Measurements from ENCODE around the gene STEAP4. TPM values are rescaled to one million over a fixed set of nuclear protein-coding genes. Genes with fewer than 3 reads are reported as not detected.

The STEAP4 gene
- total RNA-seq, 4 donors from 2014 or later: 5.8 to 57.4 (median 22.9) TPM

GRCh38 chr7:88233828-88234227 lies 72.9 kb downstream of the STEAP4 start:
- DNase-seq: no peak
- TF ChIP-seq, protein P1, sequence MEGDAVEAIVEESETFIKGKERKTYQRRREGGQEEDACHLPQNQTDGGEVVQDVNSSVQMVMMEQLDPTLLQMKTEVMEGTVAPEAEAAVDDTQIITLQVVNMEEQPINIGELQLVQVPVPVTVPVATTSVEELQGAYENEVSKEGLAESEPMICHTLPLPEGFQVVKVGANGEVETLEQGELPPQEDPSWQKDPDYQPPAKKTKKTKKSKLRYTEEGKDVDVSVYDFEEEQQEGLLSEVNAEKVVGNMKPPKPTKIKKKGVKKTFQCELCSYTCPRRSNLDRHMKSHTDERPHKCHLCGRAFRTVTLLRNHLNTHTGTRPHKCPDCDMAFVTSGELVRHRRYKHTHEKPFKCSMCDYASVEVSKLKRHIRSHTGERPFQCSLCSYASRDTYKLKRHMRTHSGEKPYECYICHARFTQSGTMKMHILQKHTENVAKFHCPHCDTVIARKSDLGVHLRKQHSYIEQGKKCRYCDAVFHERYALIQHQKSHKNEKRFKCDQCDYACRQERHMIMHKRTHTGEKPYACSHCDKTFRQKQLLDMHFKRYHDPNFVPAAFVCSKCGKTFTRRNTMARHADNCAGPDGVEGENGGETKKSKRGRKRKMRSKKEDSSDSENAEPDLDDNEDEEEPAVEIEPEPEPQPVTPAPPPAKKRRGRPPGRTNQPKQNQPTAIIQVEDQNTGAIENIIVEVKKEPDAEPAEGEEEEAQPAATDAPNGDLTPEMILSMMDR (IDR thresholded peaks at IDR 0.05): no peak
- no peak for TF ChIP-seq POLR2A (IDR thresholded peaks at IDR 0.05)
- no peaks in the 10 kb centered on the region for H3K27me3 ChIP-seq
- no peak overlapping the region for H3K27ac ChIP-seq
- no peaks in the 10 kb centered on the region for H3K4me1 ChIP-seq
- intact Hi-C loops (cut with DNase I; ENCODE audit: low total_unique reads): no loop called here
- H3K4me3 ChIP-seq: no peak overlapping the region
- no peaks in the 10 kb centered on the region for H3K9me3 ChIP-seq
- no peaks in the 10 kb centered on the region for H3K36me3 ChIP-seq

DNA sequence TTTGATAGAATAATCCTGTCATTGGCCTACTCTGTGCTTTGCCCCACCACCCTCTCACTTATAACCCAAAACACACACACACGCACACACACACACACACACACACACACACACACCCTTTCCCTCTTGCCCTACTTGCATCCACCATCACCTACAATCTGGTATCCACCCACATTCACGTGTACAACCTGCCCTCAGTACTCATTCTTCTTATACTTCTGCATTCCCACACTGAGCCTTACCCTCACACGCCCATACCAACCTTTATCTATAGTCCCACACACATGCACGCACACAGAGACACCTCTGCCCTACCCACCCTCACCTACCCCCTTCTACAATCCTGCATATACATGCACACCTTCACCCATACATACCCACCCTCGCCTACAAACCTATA lies 76.0 kb downstream of the STEAP4 start:
- H3K4me3 ChIP-seq: no peak overlapping the region
- H3K36me3 ChIP-seq: no peaks in the 10 kb centered on the region
- H3K9me3 ChIP-seq: no peaks in the 10 kb centered on the region
- intact Hi-C loops (cut with DNase I; ENCODE audit: low total_unique reads): no loop called here
- H3K27ac ChIP-seq: no peak overlapping the region
- TF ChIP-seq, protein P1 (IDR thresholded peaks at IDR 0.05): no peak
- TF ChIP-seq POLR2A (IDR thresholded peaks at IDR 0.05): no peak
- no peak for DNase-seq
- no peaks in the 10 kb centered on the region for H3K27me3 ChIP-seq
- H3K4me1 ChIP-seq: no peaks in the 10 kb centered on the region

GRCh38 chr7:88229302-88229995 lies 77.2 kb downstream of the STEAP4 start:
- Histone ChIP-seq H3K27ac (no peak overlapping the region), H3K4me3 (no peak overlapping the region), H3K36me3 (no peaks in the 10 kb centered on the region), H3K27me3 (no peaks in the 10 kb centered on the region), H3K9me3 (no peaks in the 10 kb centered on the region), H3K4me1 (no peaks in the 10 kb centered on the region)
- intact Hi-C loops (cut with DNase I; ENCODE audit: low total_unique reads): no loop called here
- TF ChIP-seq, protein P1 (IDR thresholded peaks at IDR 0.05): no peak
- TF ChIP-seq POLR2A (IDR thresholded peaks at IDR 0.05): no peak
- no peak for DNase-seq

GRCh38 chr7:88226886-88227516 lies 79.7 kb downstream of the STEAP4 start:
- H3K36me3 ChIP-seq: no peaks in the 10 kb centered on the region
- H3K27ac ChIP-seq: no peak overlapping the region
- no peaks in the 10 kb centered on the region for H3K9me3 ChIP-seq
- no peaks in the 10 kb centered on the region for H3K27me3 ChIP-seq
- intact Hi-C loops (cut with DNase I; ENCODE audit: low total_unique reads): no loop called here
- no peaks in the 10 kb centered on the region for H3K4me1 ChIP-seq
- H3K4me3 ChIP-seq: no peak overlapping the region
- no peak for DNase-seq
- TF ChIP-seq POLR2A (IDR thresholded peaks at IDR 0.05): no peak
- TF ChIP-seq, protein P1 (IDR thresholded peaks at IDR 0.05): no peak

GRCh38 chr7:88226201-88226600 lies 80.5 kb downstream of the STEAP4 start:
- no peak overlapping the region for H3K27ac ChIP-seq
- no peaks in the 10 kb centered on the region for H3K9me3 ChIP-seq
- TF ChIP-seq, protein P1 (IDR thresholded peaks at IDR 0.05): no peak
- no peak for TF ChIP-seq POLR2A (IDR thresholded peaks at IDR 0.05)
- no peak for DNase-seq
- no peaks in the 10 kb centered on the region for H3K36me3 ChIP-seq
- intact Hi-C loops (cut with DNase I; ENCODE audit: low total_unique reads): no loop called here
- H3K4me3 ChIP-seq: no peak overlapping the region
- H3K4me1 ChIP-seq: no peaks in the 10 kb centered on the region
- H3K27me3 ChIP-seq: no peaks in the 10 kb centered on the region
